HG03565 (cell line): Measurements from ENCODE around the gene APBA2.
"Not testable (repeated sequence)": the region's sequence is repeated elsewhere in the genome, so short reads cannot be mapped to it uniquely, and the experiment has no call there.

Experiments used
- ATAC-seq: cut with Tn5 transposase; IDR thresholded peaks from one replicate; pipeline ENCODE4 v1.9.1; 2021; ENCODE audit warnings: mild to moderate bottlenecking, moderate library complexity; ENCODE audit not compliant: unreplicated experiment

Gene APBA2

GRCh38 chr15:29097971-29098370 is 212.2 kb downstream of the APBA2 start:
- no peak for ATAC-seq

DNA sequence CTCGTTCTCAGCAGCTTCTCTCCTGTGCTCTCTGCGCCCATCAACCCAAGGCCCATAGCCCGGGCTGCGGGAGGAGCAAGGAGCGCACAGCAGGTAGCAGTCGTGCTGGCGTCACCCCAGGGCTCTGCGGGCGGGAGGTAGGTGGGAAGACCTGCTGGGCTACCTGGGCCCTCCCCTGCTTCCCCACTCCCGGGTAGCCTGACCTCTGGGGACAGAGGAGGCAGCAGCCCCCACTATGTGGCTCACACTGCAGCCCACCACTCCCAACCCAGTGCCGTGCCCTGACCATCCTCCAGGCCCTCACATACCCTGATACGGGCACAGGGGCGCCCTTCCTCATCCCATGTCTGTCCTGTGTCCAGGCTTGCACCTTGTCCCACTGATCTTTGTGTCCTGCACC is 212.9 kb downstream of the APBA2 start:
- no peak for ATAC-seq

DNA sequence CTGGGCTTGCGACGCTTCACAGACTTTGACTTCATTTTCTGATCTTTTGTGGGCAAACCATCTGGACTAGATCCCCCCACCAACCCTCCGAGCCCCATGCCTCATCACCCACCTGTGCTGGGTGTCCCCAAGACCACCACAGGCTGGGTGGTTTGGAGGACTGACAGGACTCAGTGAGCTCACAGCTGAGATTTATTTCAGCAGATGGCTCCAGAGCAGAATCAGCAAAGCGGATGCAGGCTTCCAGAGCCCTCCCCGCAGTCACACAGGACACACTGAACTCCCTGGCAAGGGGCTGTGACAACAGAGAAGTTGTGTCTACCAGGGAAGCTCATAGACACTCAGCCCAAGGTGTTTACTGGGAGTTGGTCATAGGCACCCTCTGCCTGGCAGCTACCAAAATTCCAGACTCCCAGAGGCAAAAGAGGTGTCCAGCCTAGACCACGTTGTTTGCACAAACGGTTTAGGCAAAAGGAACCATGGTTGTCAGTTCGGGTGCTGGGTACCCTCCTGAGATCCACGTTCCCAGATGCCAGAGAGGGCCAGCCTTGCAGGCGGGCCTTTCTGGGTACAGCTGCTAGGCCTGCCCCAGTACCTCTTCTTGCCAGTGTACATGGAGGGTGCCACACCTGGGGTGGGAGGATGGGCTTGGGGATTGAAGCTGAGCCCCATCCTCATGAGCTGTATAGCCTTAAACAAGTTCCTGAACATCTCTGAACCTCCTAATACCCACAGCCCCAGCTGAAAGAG is 213.5 kb downstream of the APBA2 start:
- no peak for ATAC-seq

DNA sequence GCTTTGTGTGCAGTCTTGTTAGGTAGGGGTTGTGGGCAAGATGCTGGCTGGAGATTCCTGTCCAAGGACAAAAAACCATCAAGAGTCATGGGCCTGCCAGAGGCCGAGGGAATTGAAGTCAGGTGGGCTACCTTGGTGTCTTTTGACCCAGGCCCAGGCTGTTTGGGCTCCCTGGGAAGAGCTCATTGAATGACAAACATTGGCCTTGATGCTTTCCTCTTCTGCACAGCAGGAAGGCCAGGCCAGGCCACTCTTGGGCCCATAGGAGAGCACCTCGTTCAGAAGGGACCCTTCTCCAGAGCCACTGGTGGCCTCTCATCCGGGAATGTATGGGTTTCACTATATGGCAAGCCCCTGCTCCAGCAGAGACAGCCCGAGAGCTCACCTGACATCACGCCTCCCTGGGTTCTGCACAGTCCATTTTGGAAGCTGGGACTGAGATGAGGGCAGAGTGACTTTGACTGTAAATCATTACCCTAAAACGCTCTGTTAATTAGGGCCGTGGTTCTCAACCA is 214.8 kb downstream of the APBA2 start:
- no peak for ATAC-seq

DNA sequence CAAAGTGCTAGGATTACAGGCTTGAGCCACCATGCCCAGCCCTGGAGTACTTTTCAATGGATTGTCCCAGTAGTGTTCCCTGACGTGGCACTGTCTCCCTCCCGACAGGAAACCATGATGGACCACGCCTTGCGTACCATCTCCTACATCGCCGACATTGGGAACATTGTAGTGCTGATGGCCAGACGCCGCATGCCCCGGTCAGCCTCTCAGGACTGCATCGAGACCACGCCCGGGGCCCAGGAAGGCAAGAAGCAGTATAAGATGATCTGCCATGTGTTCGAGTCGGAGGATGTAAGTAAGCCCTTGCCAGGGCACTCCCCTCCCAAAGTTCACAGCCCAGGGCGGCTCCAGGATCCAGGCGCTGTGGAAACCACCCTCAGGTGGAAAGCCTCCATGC is 215.7 kb downstream of the APBA2 start:
- no peak for ATAC-seq

GRCh38 chr15:29102173-29102794 is 216.5 kb downstream of the APBA2 start:
- ATAC-seq, result not testable (repeated sequence)

GRCh38 chr15:29102911-29103823 is 217.4 kb downstream of the APBA2 start:
- ATAC-seq, result no peak

DNA sequence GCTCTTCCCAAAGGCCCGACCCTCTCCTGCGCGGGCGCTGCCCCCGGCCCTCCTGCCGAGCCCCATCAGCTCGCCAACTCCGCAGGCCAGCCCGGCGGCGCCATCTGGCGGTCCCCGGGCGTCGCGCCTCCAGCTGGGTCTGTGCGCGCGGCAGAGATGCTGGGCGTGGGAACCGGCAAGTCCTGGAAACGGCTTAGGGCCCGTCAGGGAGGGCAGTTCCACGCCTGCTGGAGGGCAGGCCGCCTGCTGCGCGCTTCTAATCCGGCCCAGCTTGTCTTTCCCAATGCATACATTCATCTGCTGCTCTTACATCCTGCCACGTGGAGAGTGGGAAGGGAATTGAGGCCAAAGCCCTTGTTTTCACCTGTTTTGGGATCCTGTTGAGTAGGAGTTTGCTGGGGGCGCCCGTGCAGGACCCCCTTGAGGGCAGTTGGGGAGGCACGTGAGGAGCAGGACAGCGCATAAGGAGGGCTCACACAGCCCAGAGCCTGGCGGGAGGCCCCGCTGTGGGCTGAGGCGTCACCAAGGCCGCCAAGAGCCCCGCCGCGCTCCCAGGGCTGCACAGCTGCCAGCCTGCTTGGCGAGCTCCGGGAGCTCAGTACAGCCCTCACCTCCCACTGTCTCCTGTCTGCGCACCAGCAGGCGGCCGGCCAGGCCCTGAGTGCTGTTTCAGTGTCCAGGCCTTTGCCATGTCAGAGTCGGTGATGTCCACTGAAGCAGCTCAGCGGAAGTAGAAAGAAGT is 218.2 kb downstream of the APBA2 start:
- peak; percentile 53 for ATAC-seq

DNA sequence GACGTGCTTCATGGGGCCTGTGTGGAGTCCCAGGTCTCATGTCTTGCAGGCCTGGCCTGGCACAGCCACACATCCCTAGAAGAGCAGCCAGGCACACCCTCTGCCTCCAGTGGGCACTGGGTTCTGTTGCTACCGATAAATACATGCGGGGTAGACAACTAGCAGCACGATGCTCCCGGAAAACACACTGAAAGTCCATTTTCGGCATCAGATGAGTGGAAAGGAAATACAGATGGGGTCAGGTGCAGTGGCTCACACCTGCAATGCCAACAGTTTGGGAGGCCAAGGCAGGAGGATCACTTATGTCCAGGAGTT is 218.7 kb downstream of the APBA2 start:
- no peak for ATAC-seq

DNA sequence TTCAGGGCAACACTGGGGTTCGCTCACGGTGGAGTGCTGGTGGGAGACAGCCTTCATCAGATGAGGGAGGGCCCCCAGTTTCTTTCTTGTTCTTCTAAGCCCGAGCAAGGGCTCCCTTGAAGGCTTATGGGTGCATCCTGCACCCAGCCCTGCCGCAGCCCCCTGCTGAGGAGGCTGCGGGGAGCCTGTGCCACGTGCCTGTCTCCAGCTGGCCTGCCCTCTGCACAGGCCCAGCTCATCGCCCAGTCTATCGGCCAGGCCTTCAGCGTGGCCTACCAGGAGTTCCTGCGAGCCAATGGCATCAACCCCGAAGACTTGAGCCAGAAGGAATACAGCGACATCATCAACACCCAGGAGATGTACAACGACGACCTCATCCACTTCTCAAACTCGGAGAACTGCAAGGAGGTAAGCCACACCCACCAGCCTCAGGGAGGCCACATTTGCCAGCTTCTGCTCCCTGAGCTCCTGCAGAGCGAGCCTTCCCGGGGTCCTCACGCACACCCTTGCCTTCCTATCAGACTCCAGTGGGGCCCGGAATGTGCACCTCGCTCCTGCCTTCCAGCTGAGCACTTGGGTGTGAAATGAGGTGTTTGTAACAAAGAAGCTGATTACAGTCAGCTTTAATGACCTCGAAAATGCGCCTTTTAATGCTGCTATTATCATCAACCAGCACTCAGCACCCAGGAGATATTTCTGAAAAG is 219.5 kb downstream of the APBA2 start:
- ATAC-seq, result no peak

- no peak for ATAC-seq
Measured at GRCh38 chr15:29106116-29106515, 220.3 kb downstream of the APBA2 start.

- no peak for ATAC-seq
Measured at GRCh38 chr15:29106551-29107290, 220.9 kb downstream of the APBA2 start.

- no peak for ATAC-seq
Measured at GRCh38 chr15:29107291-29107890, 221.6 kb downstream of the APBA2 start.

DNA sequence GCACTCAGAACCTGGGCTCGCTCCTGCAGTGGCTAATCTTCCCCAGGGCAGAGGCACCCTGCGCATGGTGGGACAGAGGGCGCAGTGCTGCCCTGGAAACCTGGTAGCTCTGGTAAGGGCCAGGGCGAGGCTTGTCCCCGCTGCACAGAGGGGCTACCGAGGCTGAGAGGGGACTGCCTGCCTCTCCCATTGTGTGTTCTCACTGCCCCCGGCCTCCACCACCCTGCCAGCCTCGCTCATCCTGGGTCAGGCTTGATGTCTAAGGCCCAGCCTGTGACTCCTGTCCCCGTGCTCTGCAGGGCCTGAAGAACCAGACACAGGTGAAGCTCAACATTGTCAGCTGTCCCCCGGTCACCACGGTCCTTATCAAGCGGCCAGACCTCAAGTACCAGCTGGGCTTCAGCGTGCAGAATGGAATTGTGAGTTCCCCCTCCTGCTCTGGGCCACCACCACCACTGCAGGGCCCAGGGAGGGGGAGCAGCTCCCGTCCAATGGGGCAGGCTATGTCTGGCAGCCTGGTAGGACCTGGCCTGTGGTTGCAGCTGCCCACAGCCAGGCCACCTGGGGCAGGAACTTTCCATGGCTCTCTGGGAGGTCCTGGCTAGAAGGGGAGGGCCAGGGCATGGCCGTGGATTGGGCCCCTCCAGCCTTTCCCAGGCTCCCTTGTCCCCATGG is 222.3 kb downstream of the APBA2 start:
- no peak for ATAC-seq

DNA sequence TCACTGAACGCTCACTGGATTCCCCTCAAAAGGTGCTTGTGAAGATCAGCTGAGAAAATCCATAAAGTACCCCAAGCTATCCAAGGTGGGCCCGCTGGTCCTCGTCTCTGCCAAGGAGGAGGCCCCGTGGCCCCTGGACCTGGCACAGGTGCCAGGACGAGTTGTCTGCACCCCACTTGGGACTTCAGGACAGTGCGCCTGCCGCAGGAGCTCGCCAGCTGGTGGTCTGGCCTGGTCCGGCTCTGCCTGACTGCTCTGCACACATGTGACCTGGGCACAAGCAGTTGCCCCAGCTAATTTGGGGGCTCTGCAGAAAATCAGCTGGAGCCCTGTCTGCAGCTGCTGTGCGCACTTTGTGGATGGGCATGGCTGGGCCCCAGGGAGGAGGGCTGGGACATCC is 224.0 kb downstream of the APBA2 start:
- no peak for ATAC-seq

- no peak for ATAC-seq
Measured at GRCh38 chr15:29110176-29110575, 224.4 kb downstream of the APBA2 start.

DNA sequence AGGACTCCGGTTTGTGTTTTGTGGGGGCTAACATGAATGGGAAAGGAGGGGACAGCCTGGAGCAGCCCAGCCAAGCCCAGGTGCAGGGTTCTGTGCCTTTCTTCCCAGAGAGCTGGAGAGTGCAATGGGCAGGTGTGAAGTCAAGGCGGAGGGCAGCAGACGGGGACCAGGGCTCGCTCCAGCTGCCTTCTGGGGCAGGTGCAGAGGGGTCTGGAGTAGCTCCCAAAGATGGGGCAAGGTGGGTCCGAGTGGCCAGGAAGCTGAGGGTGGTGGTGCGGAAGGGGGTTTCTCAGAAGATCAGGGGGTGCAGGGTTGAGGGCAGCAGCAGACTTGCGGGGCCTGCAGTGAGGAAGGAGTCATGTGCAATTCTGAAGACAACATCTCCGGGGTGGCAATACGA is 225.0 kb downstream of the APBA2 start:
- no peak for ATAC-seq

- ATAC-seq, result no peak
Measured at GRCh38 chr15:29111705-29112281, 226.0 kb downstream of the APBA2 start.
